Caki2 (cell line): ENCODE data around the gene AGMAT. TPM values are rescaled to one million over a fixed set of nuclear protein-coding genes. Genes with fewer than 3 reads are reported as not detected.

Source experiments
- DNase-seq: peaks from one replicate; pipeline ENCODE4 v3.0.0-alpha.2; 2015; ENCODE audit warnings: low read depth
- in situ Hi-C: cut with HindIII; loops from 2 replicates; pipeline ENCODE4 v1.10.0; 2016; ENCODE audit warnings: low sequenced_read_pairs, low pct_unique_long_range_greater_than_20kb, mixed read lengths
- total RNA-seq: library from RNA; depleted of rRNA; stranded (reverse); fragments of >200 nt; shearing (Covaris generic); gene quantifications from 2 replicates; pipeline ENCODE4 v1.2.3, GENCODE V29; 2014; ENCODE audit warnings: low replicate concordance; rRNA removed

Gene AGMAT
- total RNA-seq: 0.09 and 0.10 TPM in 2 replicates

GRCh38 chr1:15584489-15585363 lies at the start of gene AGMAT:
Gene AGMAT, minus strand, starts transcription at chr1:15585051. Its CDS starts 84 bp downstream, at chr1:15584967.
- no peak for DNase-seq

GRCh38 chr1:15633756-15634420 lies 49.0 kb upstream of the AGMAT start:
- DNase-seq: no peak
- in situ Hi-C loops: no loop called here

More at GRCh38 chr1:15584489-15585363, at the start of gene AGMAT:
- in situ Hi-C loops: no loop called here

- in situ Hi-C loops: no loop called here
These were observed 43.2 kb upstream of the AGMAT start for GRCh38 chr1:15628003-15628402.

GRCh38 chr1:15627343-15627988 lies 42.6 kb upstream of the AGMAT start:
- in situ Hi-C loops: no loop called here

More at GRCh38 chr1:15628003-15628402, 43.2 kb upstream of the AGMAT start:
- no peak for DNase-seq

GRCh38 chr1:15626269-15626950 lies 41.6 kb upstream of the AGMAT start:
- no peak for DNase-seq
- in situ Hi-C loops: no loop called here

More at GRCh38 chr1:15627343-15627988, 42.6 kb upstream of the AGMAT start:
- no peak for DNase-seq

- no peak for DNase-seq
- in situ Hi-C loops: no loop called here
These were observed 40.4 kb upstream of the AGMAT start for GRCh38 chr1:15625056-15625917.

- in situ Hi-C loops: no loop called here
- no peak for DNase-seq
These were observed 39.4 kb upstream of the AGMAT start for GRCh38 chr1:15624133-15624714.

GRCh38 chr1:15623435-15623834 lies 38.6 kb upstream of the AGMAT start:
- no peak for DNase-seq

GRCh38 chr1:15622712-15623373 lies 38.0 kb upstream of the AGMAT start:
- DNase-seq: no peak
- in situ Hi-C loops: no loop called here

More at GRCh38 chr1:15623435-15623834, 38.6 kb upstream of the AGMAT start:
- in situ Hi-C loops: no loop called here

GRCh38 chr1:15621975-15622374 lies 37.1 kb upstream of the AGMAT start:
- in situ Hi-C loops: no loop called here
- DNase-seq: no peak

- in situ Hi-C loops: no loop called here
- no peak for DNase-seq
These were observed 36.2 kb upstream of the AGMAT start for GRCh38 chr1:15620902-15621682.

GRCh38 chr1:15620155-15620545 lies 35.3 kb upstream of the AGMAT start:
- no peak for DNase-seq
- in situ Hi-C loops: no loop called here

- in situ Hi-C loops: no loop called here
- DNase-seq: no peak
These were observed 34.0 kb upstream of the AGMAT start for GRCh38 chr1:15618655-15619525.

- in situ Hi-C loops: no loop called here
- no peak for DNase-seq
These were observed 33.3 kb upstream of the AGMAT start for GRCh38 chr1:15618077-15618654.
